ENCODE measurements around the gene RASL11B. TPM values are rescaled to one million over a fixed set of nuclear protein-coding genes. Genes with fewer than 3 reads are reported as not detected.

Gene RASL11B
- total RNA-seq, 2 experiments from 2014 or later = 0.14 to 0.15 TPM

GRCh38 chr4:52889778-52890520 lies 27.8 kb downstream of the RASL11B start:
- Mint-ChIP-seq H3K4me3 (no peak overlapping the region), H3K4me1 (peaks cover 18% of the 10 kb centered on the region), H3K9me3 (ENCODE audit: low read depth) (peaks cover 2% of the 10 kb centered on the region), H3K27me3 (no peaks in the 10 kb centered on the region), H3K27ac (no peak overlapping the region), H3K36me3 (peaks cover 23% of the 10 kb centered on the region)
- DNase-seq (no peak), ATAC-seq (peak; percentile 73)
- CTCF ChIA-PET = no interaction called here

- CTCF ChIA-PET = no interaction called here
- Mint-ChIP-seq H3K4me3 (no peak overlapping the region), H3K4me1 (peaks cover 18% of the 10 kb centered on the region), H3K27me3 (no peaks in the 10 kb centered on the region), H3K9me3 (ENCODE audit: low read depth) (peaks cover 2% of the 10 kb centered on the region), H3K27ac (no peak overlapping the region), H3K36me3 (peaks cover 20% of the 10 kb centered on the region)
- DNase-seq (no peak), ATAC-seq (no peak)
Observed at GRCh38 chr4:52890521-52890791, 28.3 kb downstream of the RASL11B start.

GRCh38 chr4:52891743-52892142 lies 29.6 kb downstream of the RASL11B start:
- H3K36me3 Mint-ChIP-seq = peaks cover 12% of the 10 kb centered on the region
- H3K27ac Mint-ChIP-seq = no peak overlapping the region
- DNase-seq (no peak), ATAC-seq (no peak)
- H3K27me3 Mint-ChIP-seq = no peaks in the 10 kb centered on the region
- no peak overlapping the region for H3K4me3 Mint-ChIP-seq
- peaks cover 21% of the 10 kb centered on the region for H3K4me1 Mint-ChIP-seq
- no peaks in the 10 kb centered on the region for H3K9me3 Mint-ChIP-seq (ENCODE audit: low read depth)
- CTCF ChIA-PET = no interaction called here

- ATAC-seq = no peak
- Mint-ChIP-seq H3K4me3 (no peak overlapping the region), H3K4me1 (peaks cover 21% of the 10 kb centered on the region), H3K36me3 (peaks cover 9% of the 10 kb centered on the region), H3K27ac (no peak overlapping the region), H3K27me3 (no peaks in the 10 kb centered on the region), H3K9me3 (ENCODE audit: low read depth) (no peaks in the 10 kb centered on the region)
- no peak for DNase-seq
- CTCF ChIA-PET = no interaction called here
Observed at GRCh38 chr4:52892880-52893279, 30.8 kb downstream of the RASL11B start.

GRCh38 chr4:52894443-52894842 lies 32.3 kb downstream of the RASL11B start:
- no peak overlapping the region for H3K27ac Mint-ChIP-seq
- DNase-seq (no peak), ATAC-seq (no peak)
- H3K36me3 Mint-ChIP-seq = peaks cover 5% of the 10 kb centered on the region
- H3K9me3 Mint-ChIP-seq (ENCODE audit: low read depth) = peaks cover 3% of the 10 kb centered on the region
- H3K4me3 Mint-ChIP-seq = no peak overlapping the region
- H3K27me3 Mint-ChIP-seq = no peaks in the 10 kb centered on the region
- peaks cover 19% of the 10 kb centered on the region for H3K4me1 Mint-ChIP-seq
- CTCF ChIA-PET = interaction anchor here (0.8 kb wide), 1 partner anchor 163 kb away, joined by 3 read pairs; no protein-coding TSS in a partner anchor

GRCh38 chr4:52903273-52903672 lies 41.2 kb downstream of the RASL11B start:
- H3K9me3 Mint-ChIP-seq (ENCODE audit: low read depth) = peaks cover 3% of the 10 kb centered on the region
- no peak overlapping the region for H3K4me3 Mint-ChIP-seq
- ATAC-seq = no peak
- H3K36me3 Mint-ChIP-seq = peaks cover 13% of the 10 kb centered on the region
- DNase-seq = no peak
- H3K27me3 Mint-ChIP-seq = no peaks in the 10 kb centered on the region
- no peaks in the 10 kb centered on the region for H3K4me1 Mint-ChIP-seq
- CTCF ChIA-PET = interaction anchor here (1.2 kb wide), 1 partner anchor 8 kb away, joined by 3 read pairs; no protein-coding TSS in a partner anchor
- H3K27ac Mint-ChIP-seq = no peak overlapping the region

- DNase-seq (no peak), ATAC-seq (no peak)
- no peaks in the 10 kb centered on the region for H3K27me3 Mint-ChIP-seq
- no peak overlapping the region for H3K27ac Mint-ChIP-seq
- peaks cover 10% of the 10 kb centered on the region for H3K36me3 Mint-ChIP-seq
- no peak overlapping the region for H3K4me3 Mint-ChIP-seq
- CTCF ChIA-PET = no interaction called here
- no peaks in the 10 kb centered on the region for H3K4me1 Mint-ChIP-seq
- no peaks in the 10 kb centered on the region for H3K9me3 Mint-ChIP-seq (ENCODE audit: low read depth)
Observed at GRCh38 chr4:52904421-52904820, 42.3 kb downstream of the RASL11B start.

GRCh38 chr4:52907510-52907909 lies 45.4 kb downstream of the RASL11B start:
- Mint-ChIP-seq H3K27me3 (no peaks in the 10 kb centered on the region), H3K36me3 (peaks cover 3% of the 10 kb centered on the region), H3K4me1 (peaks cover 2% of the 10 kb centered on the region), H3K9me3 (ENCODE audit: low read depth) (no peaks in the 10 kb centered on the region), H3K27ac (no peak overlapping the region), H3K4me3 (no peak overlapping the region)
- no peak for DNase-seq
- no peak for ATAC-seq
- CTCF ChIA-PET = no interaction called here

GRCh38 chr4:52910115-52910514 lies 48.0 kb downstream of the RASL11B start:
- ATAC-seq = no peak
- no peak overlapping the region for H3K4me3 Mint-ChIP-seq
- H3K4me1 Mint-ChIP-seq = peaks cover 6% of the 10 kb centered on the region
- no peak overlapping the region for H3K27ac Mint-ChIP-seq
- no peaks in the 10 kb centered on the region for H3K27me3 Mint-ChIP-seq
- peaks cover 2% of the 10 kb centered on the region for H3K36me3 Mint-ChIP-seq
- DNase-seq = no peak
- no peaks in the 10 kb centered on the region for H3K9me3 Mint-ChIP-seq (ENCODE audit: low read depth)
- CTCF ChIA-PET = interaction anchor here (0.8 kb wide), 2 partner anchors 15 to 364 kb away, joined by 3 read pairs; no protein-coding TSS in a partner anchor

- Mint-ChIP-seq H3K4me3 (no peak overlapping the region), H3K36me3 (peaks cover 2% of the 10 kb centered on the region), H3K27ac (no peak overlapping the region), H3K9me3 (ENCODE audit: low read depth) (no peaks in the 10 kb centered on the region), H3K4me1 (peaks cover 11% of the 10 kb centered on the region), H3K27me3 (no peaks in the 10 kb centered on the region)
- DNase-seq (peak; percentile 80), ATAC-seq (peak; percentile 60)
- CTCF ChIA-PET = interaction anchor here (0.7 to 1.4 kb wide), 16 partner anchors 9 to 111 kb away, joined by 3 to 6 read pairs (median 3); no protein-coding TSS in a partner anchor
Observed at GRCh38 chr4:52911684-52912294, 49.7 kb downstream of the RASL11B start.

GRCh38 chr4:52912608-52913007 lies 50.5 kb downstream of the RASL11B start:
- no peaks in the 10 kb centered on the region for H3K27me3 Mint-ChIP-seq
- no peak for ATAC-seq
- CTCF ChIA-PET = interaction anchor here (0.7 to 1.1 kb wide), 2 partner anchors 48 to 64 kb away, joined by 3 to 4 read pairs; no protein-coding TSS in a partner anchor
- peaks cover 2% of the 10 kb centered on the region for H3K36me3 Mint-ChIP-seq
- no peak overlapping the region for H3K4me3 Mint-ChIP-seq
- no peak overlapping the region for H3K27ac Mint-ChIP-seq
- peaks cover 11% of the 10 kb centered on the region for H3K4me1 Mint-ChIP-seq
- DNase-seq = no peak
- H3K9me3 Mint-ChIP-seq (ENCODE audit: low read depth) = no peaks in the 10 kb centered on the region

GRCh38 chr4:52914051-52914605 lies 52.0 kb downstream of the RASL11B start:
- H3K4me1 Mint-ChIP-seq = peaks cover 11% of the 10 kb centered on the region
- CTCF ChIA-PET = no interaction called here

GRCh38 chr4:52915191-52915590 lies 53.1 kb downstream of the RASL11B start:
- DNase-seq (no peak), ATAC-seq (no peak)
- Mint-ChIP-seq H3K9me3 (ENCODE audit: low read depth) (no peaks in the 10 kb centered on the region), H3K27ac (no peak overlapping the region), H3K4me3 (no peak overlapping the region), H3K4me1 (peaks cover 11% of the 10 kb centered on the region), H3K36me3 (no peaks in the 10 kb centered on the region), H3K27me3 (no peaks in the 10 kb centered on the region)
- CTCF ChIA-PET = no interaction called here

More at GRCh38 chr4:52914051-52914605, 52.0 kb downstream of the RASL11B start:
- no peaks in the 10 kb centered on the region for H3K36me3 Mint-ChIP-seq
- ATAC-seq = no peak
- H3K4me3 Mint-ChIP-seq = no peak overlapping the region
- H3K27ac Mint-ChIP-seq = no peak overlapping the region
- H3K27me3 Mint-ChIP-seq = no peaks in the 10 kb centered on the region
- DNase-seq = no peak
- H3K9me3 Mint-ChIP-seq (ENCODE audit: low read depth) = no peaks in the 10 kb centered on the region

GRCh38 chr4:52915730-52916300 lies 53.7 kb downstream of the RASL11B start:
- Mint-ChIP-seq H3K9me3 (ENCODE audit: low read depth) (no peaks in the 10 kb centered on the region), H3K4me1 (peaks cover 11% of the 10 kb centered on the region)

More at GRCh38 chr4:52915730-52916300, 53.7 kb downstream of the RASL11B start:
- DNase-seq (no peak), ATAC-seq (no peak)
- Mint-ChIP-seq H3K4me3 (no peak overlapping the region), H3K27me3 (no peaks in the 10 kb centered on the region), H3K36me3 (no peaks in the 10 kb centered on the region), H3K27ac (no peak overlapping the region)
- CTCF ChIA-PET = no interaction called here

Measured in activated CD8-positive, alpha-beta memory T cell treated with anti-CD3 and anti-CD28 coated beads, Interleukin-2, amount 10 ng/mL, durations not matched to agents 7 days and 5 days (primary cell).